T-helper 17 cell (primary cell): ENCODE data around the gene MCF2L. TPM values are rescaled to one million over a fixed set of nuclear protein-coding genes. Genes with fewer than 3 reads are reported as not detected.
"Not testable (repeated sequence)": the region's sequence is repeated elsewhere in the genome, so short reads cannot be mapped to it uniquely, and the experiment has no call there.

Source experiments
- ATAC-seq: fragments of 150-1000 bp; cut with Tn5 transposase; 2 replicates; pipeline ENCODE4 v1.10.0; 2021; ENCODE audit warnings: mild to moderate bottlenecking, moderate library complexity
- DNase-seq, 3 donors: peaks; one replicate each; pipeline versions ENCODE4 v3.0.0 to v3.0.0-alpha.2; 2020 to 2021
- H3K9me3 ChIP-seq: one replicate; pipeline ENCODE4 v1.7.0; 2013; ENCODE audit warnings: low read length, mild to moderate bottlenecking; ENCODE audit not compliant: control insufficient read depth, poor library complexity, severe bottlenecking
- H3K27ac Mint-ChIP-seq: one replicate; pipeline ENCODE4 v1.8.0; 2022; ENCODE audit warnings: mild to moderate bottlenecking, moderate library complexity, mixed read lengths
- H3K27me3 Mint-ChIP-seq: one replicate; pipeline ENCODE4 v1.8.0; 2022; ENCODE audit warnings: mixed read lengths
- H3K36me3 Mint-ChIP-seq: one replicate; pipeline ENCODE4 v1.8.0; 2022; ENCODE audit warnings: low read depth, mixed read lengths
- H3K4me1 Mint-ChIP-seq: one replicate; pipeline ENCODE4 v1.8.0; 2022; ENCODE audit warnings: mild to moderate bottlenecking, mixed read lengths
- H3K4me3 Mint-ChIP-seq: one replicate; pipeline ENCODE4 v1.8.0; 2022; ENCODE audit warnings: mild to moderate bottlenecking, moderate library complexity, mixed read lengths
- total RNA-seq, 4 donors: library from RNA in 2 of 4; stranded (reverse) in 2 of 4; gene quantifications; one replicate each; pipeline ENCODE4 v1.2.3 and lab custom pipeline; 2022 to 2026

MCF2L gene
- total RNA-seq, 2 donors from 2014 or later = 9.7 to 13.2 TPM

DNA sequence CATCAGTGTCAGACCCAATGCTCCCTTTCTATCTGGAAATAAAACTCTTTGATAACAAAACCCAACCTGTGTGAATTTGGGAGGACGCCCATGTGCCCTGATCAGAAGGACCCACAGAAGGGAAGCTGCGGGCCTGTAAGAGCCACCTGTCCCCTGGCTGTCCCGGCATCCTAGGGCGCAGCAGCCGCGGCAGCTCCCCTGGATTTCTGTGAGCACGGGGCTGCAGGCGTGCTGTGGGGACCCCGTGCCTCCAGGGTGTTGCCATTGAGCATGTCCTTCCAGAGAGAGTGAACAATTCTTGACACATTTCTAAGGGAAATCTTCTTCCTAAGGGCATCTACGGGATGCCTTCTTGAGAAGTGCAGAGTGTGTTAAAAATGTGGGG lies 60.0 kb downstream of the MCF2L start:
- DNase-seq (no peak), ATAC-seq (no peak)
- Mint-ChIP-seq H3K27ac (no peak overlapping the region), H3K4me3 (no peak overlapping the region), H3K27me3 (no peaks in the 10 kb centered on the region), H3K36me3 (no peaks in the 10 kb centered on the region), H3K4me1 (no peaks in the 10 kb centered on the region)
- no peaks in the 10 kb centered on the region for H3K9me3 ChIP-seq

DNA sequence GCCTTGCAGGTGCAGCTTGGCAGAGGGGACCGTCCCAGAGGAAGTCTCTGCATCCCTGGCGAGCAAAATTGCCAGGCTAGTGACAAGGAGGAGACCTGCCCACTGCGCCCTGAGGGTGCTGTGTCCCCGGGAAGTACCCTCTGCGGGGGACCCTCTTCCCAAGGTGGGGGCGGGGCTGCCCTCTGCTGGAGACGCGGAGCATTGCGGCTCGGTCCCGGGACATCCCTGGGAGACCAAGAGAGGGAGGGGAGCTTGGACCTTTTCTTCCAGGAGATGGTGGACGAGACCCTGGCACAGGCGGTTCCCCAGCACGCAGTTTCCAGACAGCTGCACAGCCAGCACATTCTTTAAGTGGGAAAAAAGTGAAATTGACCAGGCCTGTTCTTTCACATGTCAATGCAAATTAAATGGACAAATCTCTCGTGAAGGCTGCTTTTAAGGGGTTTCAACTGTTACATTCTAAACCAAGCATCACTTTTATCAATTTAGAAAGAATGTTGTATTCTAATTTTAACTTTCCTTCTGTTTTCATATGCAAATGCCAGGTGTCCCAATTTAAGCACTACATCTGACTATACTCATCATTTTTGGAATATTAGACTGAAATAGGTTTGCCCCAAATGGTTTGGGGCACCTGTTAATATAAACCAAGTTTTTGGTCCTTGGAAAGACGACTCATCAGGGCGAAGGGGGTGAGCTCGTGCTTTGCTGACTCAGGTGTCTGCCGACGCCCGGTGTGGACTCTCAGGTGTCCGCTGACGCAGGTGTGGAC lies 60.7 kb downstream of the MCF2L start:
- no peaks in the 10 kb centered on the region for H3K4me1 Mint-ChIP-seq
- ATAC-seq (peak; percentile 53), DNase-seq (peak in 2 of 3 donors; percentile 14 to 50)
- no peaks in the 10 kb centered on the region for H3K36me3 Mint-ChIP-seq
- H3K27ac Mint-ChIP-seq = no peak overlapping the region
- no peaks in the 10 kb centered on the region for H3K9me3 ChIP-seq
- no peak overlapping the region for H3K4me3 Mint-ChIP-seq
- no peaks in the 10 kb centered on the region for H3K27me3 Mint-ChIP-seq

DNA sequence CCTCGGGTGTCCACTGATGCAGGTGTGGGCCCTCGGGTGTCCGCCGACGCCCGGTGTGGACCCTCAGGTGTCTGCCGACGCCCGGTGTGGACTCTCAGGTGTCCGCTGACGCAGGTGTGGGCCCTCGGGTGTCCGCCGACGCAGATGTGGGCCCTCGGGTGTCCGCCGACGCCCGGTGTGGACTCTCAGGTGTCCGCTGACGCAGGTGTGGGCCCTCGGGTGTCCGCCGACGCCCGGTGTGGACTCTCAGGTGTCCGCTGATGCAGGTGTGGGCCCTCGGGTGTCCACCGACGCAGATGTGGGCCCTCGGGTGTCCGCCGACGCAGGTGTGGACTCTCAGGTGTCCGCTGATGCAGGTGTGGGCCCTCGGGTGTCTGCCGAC lies 61.2 kb downstream of the MCF2L start:
- ATAC-seq, H3K4me3 Mint-ChIP-seq, H3K27me3 Mint-ChIP-seq, H3K36me3 Mint-ChIP-seq, H3K9me3 ChIP-seq, H3K4me1 Mint-ChIP-seq, DNase-seq, H3K27ac Mint-ChIP-seq: not testable (repeated sequence)

DNA sequence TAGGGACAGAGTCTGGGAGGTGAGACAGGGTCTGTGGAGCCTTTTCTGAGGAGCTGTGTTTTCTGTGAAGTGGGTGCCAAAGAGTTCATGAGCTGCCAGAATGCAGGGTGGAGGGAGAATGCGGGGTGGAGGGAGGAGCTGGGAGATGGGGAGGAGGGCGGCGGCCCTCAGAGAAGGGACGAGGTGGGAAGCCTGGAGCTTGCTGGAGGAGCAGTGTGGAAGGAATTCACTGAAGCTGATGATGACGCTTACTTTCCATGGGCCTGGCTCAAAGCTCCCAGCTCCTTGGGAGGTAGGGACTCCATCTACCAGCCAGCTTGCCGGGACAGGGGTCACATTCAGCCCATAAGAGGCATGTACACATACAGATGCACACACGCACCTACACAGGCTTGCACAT lies 62.5 kb downstream of the MCF2L start:
- no peaks in the 10 kb centered on the region for H3K36me3 Mint-ChIP-seq
- no peak for DNase-seq
- no peaks in the 10 kb centered on the region for H3K9me3 ChIP-seq
- no peak overlapping the region for H3K27ac Mint-ChIP-seq
- H3K27me3 Mint-ChIP-seq = no peaks in the 10 kb centered on the region
- no peak overlapping the region for H3K4me3 Mint-ChIP-seq
- H3K4me1 Mint-ChIP-seq = no peaks in the 10 kb centered on the region
- no peak for ATAC-seq

DNA sequence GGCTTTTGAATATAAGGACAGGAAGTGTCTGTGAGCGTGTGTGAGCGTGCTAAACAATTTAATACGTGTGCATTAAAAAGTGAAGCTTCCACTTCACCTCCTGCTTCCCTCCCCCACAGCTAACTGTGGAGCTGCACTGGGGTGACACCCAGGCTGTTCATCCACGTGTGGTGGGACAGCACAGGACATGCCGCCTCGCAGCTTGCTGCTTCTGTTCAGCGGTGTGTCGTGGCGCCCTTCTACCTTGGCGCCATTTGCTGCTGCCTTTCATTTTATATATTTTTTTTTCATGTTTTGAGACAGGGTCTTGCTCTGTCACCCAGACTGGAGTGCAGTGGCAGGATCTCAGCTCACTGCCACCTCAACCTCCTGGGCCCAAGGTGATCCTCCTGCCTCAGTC lies 63.3 kb downstream of the MCF2L start:
- H3K27ac Mint-ChIP-seq = no peak overlapping the region

DNA sequence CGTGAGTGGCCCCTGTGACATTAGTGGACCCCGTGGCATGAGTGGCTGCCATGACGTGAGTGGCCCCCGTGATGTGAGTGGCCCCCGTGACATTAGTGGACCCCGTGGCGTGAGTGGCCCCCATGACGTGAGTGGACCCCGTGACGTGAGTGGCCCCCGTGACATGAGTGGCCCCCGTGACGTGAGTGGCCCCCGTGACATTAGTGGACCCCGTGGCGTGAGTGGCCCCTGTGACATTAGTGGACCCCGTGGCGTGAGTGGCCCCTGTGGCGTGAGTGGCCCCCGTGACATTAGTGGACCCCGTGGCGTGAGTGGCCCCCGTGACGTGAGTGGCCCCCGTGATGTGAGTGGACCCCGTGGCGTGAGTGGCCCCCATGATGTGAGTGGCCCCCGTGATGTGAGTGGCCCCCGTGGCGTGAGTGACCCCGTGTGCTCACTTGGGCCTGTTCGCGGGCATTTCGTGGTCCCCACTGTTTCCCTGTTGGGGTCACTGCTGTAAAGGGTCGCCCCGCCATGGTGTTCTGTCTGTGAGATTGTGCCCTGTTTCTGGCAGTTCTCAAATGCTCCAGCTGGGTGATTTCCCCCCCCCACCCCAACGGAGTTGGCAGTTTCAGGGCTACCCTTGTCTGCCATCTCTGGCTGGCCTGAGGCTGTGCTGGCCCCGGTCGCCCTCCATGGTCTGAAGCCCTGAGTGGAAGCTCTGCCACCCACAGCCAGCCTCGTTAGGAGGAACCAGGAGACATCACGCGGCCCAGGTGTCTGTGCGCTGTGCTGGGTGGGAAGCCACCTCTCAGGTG lies 64.2 kb downstream of the MCF2L start:
- Mint-ChIP-seq H3K27ac (no peak overlapping the region), H3K36me3 (no peaks in the 10 kb centered on the region), H3K4me3 (no peak overlapping the region), H3K27me3 (no peaks in the 10 kb centered on the region), H3K4me1 (peaks cover 2% of the 10 kb centered on the region)
- no peak for ATAC-seq
- no peaks in the 10 kb centered on the region for H3K9me3 ChIP-seq
- DNase-seq = no peak

More for the DNA sequence above, 63.3 kb downstream of the MCF2L start:
- DNase-seq (no peak), ATAC-seq (no peak)
- peaks cover 2% of the 10 kb centered on the region for H3K4me1 Mint-ChIP-seq
- H3K27me3 Mint-ChIP-seq = no peaks in the 10 kb centered on the region
- H3K4me3 Mint-ChIP-seq = no peak overlapping the region
- no peaks in the 10 kb centered on the region for H3K9me3 ChIP-seq
- H3K36me3 Mint-ChIP-seq = no peaks in the 10 kb centered on the region

DNA sequence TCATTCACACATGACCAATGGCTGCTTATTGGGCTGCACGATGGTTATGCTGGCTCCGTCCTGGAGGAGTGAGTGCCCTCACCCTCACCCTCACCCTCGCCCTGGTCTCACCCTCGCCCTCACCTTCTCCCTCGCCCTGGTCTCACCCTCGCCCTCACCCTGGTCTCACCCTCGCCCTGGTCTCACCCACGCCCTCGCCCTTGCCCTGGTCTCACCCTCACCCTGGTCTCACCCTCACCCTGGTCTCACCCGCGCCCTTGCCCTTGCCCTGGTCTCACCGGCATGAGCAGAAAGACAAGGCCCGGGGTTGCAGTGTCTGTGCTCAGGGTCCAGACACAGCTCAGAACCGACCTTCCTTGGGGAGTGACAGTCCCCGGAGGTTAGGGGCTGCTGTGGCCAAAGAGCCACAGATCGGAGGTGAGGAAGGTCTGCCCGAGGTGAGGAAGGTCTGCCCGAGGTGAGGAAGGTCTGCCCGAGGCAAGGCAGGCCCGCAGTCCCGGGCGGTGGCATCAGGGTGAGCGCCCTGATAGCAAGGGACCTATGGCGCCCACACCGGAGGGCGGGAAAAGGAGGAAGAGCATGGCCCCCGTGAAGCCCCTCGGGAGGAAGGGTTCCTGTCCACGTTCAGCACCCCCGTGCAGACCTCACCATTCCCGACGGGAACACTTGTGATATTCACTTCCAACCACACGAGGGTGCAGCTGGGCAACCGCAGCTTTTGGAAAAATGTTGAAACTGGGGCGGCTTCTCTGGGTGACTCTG lies 65.6 kb downstream of the MCF2L start:
- no peaks in the 10 kb centered on the region for H3K9me3 ChIP-seq
- Mint-ChIP-seq H3K4me3 (no peak overlapping the region), H3K4me1 (peaks cover 2% of the 10 kb centered on the region), H3K27ac (no peak overlapping the region), H3K27me3 (no peaks in the 10 kb centered on the region), H3K36me3 (no peaks in the 10 kb centered on the region)
- DNase-seq (no peak), ATAC-seq (no peak)

DNA sequence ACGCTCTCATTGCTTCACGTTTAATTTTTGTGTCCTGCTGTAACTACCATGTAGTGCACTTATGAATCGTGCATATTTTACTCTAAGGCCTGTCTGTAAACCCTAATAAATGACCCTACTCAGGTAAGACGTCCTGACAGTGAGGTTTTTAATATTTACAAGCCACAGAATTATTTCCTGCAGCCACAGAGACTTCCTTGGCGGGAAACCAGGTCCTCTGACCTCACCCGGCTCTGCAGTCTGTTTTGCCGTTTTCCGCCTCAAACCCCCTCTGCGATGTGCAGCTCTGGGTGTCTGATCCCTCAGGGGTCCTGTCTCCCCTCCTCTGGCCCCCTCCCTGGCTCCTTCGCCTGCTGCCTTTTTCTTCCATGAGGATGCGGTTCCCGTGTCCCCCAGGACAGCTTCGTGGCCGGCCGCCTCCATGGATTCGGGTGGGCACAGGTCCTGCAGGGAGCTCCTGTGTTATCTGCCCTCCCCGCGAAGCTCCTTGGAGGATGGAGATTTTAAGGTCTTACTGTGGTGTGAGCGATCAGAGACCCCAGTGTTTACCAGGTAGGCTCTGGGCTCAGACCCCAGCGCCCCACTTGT lies 66.3 kb downstream of the MCF2L start:
- no peaks in the 10 kb centered on the region for H3K27me3 Mint-ChIP-seq
- H3K36me3 Mint-ChIP-seq = no peaks in the 10 kb centered on the region
- DNase-seq (no peak), ATAC-seq (no peak)
- no peaks in the 10 kb centered on the region for H3K9me3 ChIP-seq
- no peak overlapping the region for H3K4me3 Mint-ChIP-seq
- no peak overlapping the region for H3K27ac Mint-ChIP-seq
- peaks cover 2% of the 10 kb centered on the region for H3K4me1 Mint-ChIP-seq

DNA sequence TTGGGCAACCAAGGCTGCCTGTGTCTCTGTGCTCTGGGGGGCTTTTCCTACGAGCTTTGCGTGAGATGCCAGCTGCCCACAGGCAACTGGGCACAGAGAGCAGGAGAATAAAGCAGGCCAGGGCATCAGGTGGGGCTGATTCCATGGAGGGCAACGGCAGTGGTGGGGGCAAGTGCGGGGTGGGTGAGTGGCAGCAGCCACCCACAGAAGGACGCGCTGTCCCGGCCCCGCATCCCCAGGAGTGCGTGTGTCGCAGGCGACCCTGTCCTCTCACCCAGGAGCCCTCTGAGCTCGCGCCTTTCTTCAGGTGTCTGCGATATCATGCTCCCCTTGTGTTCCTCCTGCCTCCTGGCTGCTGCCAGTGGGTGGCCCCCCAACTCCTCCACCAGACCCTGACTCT lies 67.4 kb downstream of the MCF2L start:
- DNase-seq = no peak
- H3K4me3 Mint-ChIP-seq = no peak overlapping the region
- no peaks in the 10 kb centered on the region for H3K27me3 Mint-ChIP-seq
- H3K27ac Mint-ChIP-seq = no peak overlapping the region
- ATAC-seq = no peak
- no peaks in the 10 kb centered on the region for H3K36me3 Mint-ChIP-seq
- H3K4me1 Mint-ChIP-seq = peaks cover 2% of the 10 kb centered on the region
- H3K9me3 ChIP-seq = no peaks in the 10 kb centered on the region

DNA sequence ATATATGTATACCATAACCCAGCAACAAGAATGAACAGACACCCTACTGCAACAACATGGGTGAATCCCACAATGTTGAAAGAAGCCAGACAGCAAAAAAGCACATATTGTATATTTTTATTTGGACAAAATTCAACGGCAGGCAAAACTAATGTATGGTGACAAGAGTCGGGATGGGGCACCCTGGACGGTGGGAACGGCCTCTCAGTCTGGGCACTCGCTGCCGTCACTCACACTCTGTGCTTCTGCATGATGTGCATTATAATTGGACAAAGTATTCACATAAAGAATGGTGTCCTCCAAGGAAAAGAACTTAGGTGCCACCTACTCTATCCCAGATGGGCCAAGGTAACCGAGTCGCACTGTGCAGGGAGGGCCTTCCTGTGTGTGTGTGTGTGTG lies 71.0 kb downstream of the MCF2L start:
- H3K9me3 ChIP-seq = no peaks in the 10 kb centered on the region
- no peak overlapping the region for H3K4me3 Mint-ChIP-seq
- peaks cover 2% of the 10 kb centered on the region for H3K4me1 Mint-ChIP-seq
- H3K27ac Mint-ChIP-seq = no peak overlapping the region
- no peak for DNase-seq
- no peak for ATAC-seq
- H3K36me3 Mint-ChIP-seq = no peaks in the 10 kb centered on the region
- no peaks in the 10 kb centered on the region for H3K27me3 Mint-ChIP-seq

DNA sequence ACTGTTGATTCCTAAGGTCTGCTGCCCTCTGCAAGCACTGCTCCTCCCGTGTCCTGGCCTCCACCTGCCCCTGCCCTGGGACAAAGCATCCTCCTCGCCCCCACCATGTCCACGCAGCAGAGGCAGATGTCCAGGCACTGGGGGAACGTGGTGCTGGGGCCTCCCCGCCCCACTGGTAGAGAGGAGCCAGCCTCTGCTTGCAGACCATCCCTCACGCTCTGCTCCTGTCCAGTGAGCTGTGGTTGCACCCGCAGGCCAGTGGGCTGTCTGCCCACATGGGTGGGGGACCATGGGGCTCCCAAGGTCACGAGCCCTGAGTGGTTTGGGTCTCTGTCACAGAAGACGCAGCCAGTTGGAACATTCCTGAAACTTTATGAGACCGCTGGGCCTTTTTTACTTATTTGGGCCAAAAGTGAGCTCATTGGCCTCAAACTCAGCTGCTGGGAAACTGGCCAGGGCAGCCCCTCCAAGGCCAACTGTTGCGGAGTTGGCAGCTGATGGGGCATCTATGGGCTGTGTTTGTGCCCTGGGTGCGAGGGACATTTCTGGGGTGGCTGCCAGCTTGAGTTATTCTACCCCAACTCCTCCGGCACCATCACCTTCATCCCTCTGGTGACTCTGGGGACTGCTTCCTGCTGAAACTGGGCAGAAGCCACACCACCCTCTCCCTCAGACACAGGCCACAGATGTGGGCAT lies 71.7 kb downstream of the MCF2L start:
- no peak overlapping the region for H3K4me3 Mint-ChIP-seq
- H3K27ac Mint-ChIP-seq = no peak overlapping the region
- H3K9me3 ChIP-seq = no peaks in the 10 kb centered on the region
- H3K27me3 Mint-ChIP-seq = no peaks in the 10 kb centered on the region
- peaks cover 2% of the 10 kb centered on the region for H3K4me1 Mint-ChIP-seq
- ATAC-seq (no peak), DNase-seq (no peak)
- H3K36me3 Mint-ChIP-seq = peaks cover 2% of the 10 kb centered on the region

DNA sequence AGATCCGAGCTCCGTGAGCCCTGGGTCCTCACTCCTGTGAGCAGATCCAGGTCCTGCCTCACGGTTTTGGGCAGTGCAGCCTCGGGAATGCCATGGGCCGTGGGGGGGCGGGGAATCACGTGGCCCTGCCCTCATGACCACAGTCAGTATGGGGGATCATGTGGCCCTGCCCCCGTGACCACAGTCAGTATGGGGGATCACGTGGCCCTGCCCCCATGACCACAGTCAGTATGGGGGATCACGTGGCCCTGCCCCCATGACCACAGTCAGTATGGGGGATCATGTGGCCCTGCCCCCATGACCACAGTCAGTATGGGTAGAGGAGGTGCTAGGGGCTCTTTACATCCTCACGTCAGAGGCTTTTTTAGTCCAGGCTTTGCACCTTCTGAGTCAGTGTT lies 72.3 kb downstream of the MCF2L start:
- H3K36me3 Mint-ChIP-seq = peaks cover 2% of the 10 kb centered on the region
- H3K9me3 ChIP-seq = no peaks in the 10 kb centered on the region
- DNase-seq (no peak), ATAC-seq (no peak)
- H3K4me1 Mint-ChIP-seq = peaks cover 2% of the 10 kb centered on the region
- no peak overlapping the region for H3K27ac Mint-ChIP-seq
- H3K27me3 Mint-ChIP-seq = no peaks in the 10 kb centered on the region
- H3K4me3 Mint-ChIP-seq = no peak overlapping the region

DNA sequence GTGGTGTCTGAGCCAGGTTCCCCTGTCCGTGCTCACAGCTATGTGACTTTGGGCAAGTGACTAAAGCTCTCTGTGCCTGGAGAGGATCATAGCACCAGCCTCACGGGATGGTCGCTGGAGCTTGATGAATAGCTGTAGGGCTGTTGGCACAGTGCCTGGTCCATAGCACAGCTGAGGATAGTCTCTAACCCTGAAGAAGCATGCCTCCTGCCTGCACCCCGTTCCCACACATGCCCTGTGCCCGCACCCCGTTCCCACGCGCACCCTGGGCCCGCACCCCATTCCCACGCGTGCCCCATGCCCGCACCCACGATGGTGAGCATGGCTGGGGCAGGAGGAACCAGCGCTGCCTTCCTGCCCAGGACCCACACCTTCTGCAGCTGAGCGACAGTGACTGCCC lies 72.9 kb downstream of the MCF2L start:
- no peak for ATAC-seq
- Mint-ChIP-seq H3K4me3 (no peak overlapping the region), H3K4me1 (no peaks in the 10 kb centered on the region), H3K27ac (no peak overlapping the region), H3K36me3 (peaks cover 5% of the 10 kb centered on the region), H3K27me3 (no peaks in the 10 kb centered on the region)
- no peak for DNase-seq
- H3K9me3 ChIP-seq = no peaks in the 10 kb centered on the region
